ENCODE measurements around the gene TSHR.

Gene TSHR

DNA sequence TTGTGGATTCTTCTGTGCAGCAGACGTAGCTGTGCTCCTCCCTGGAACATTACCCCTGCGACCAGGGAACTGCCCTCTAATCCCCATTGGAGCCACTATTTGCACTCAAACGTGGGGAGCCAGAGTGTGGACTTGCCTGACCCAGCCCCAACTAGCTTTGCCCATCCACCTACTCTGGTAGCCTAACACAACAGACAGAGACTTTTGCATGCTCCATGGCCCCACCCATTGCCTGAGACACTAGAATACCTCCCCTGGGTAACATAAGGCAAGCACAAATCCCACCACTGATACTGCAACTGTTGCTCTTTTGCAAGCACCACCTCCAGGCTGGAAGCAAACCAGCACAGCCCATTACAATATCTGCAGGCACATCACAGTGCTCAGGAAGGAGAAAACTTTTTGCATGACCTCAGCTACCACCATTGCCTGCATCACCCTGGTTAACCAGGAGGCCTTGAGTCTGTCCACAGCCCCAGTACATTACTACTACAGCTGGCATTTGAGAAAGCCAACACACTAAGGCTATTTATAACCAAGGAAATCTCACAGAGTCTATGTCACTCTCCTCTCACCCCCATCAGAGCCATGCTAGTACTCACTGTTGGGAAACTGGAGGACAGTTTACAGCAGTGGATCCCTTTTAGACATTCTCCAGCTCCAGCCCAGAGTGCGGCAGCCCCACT is 28.9 kb upstream of the TSHR start:
- H3K4me3 ChIP-seq (ENCODE audit: low read length) = no peak overlapping the region
- no peak for DNase-seq (ENCODE audit: low read depth)
- TF ChIP-seq, protein P1, sequence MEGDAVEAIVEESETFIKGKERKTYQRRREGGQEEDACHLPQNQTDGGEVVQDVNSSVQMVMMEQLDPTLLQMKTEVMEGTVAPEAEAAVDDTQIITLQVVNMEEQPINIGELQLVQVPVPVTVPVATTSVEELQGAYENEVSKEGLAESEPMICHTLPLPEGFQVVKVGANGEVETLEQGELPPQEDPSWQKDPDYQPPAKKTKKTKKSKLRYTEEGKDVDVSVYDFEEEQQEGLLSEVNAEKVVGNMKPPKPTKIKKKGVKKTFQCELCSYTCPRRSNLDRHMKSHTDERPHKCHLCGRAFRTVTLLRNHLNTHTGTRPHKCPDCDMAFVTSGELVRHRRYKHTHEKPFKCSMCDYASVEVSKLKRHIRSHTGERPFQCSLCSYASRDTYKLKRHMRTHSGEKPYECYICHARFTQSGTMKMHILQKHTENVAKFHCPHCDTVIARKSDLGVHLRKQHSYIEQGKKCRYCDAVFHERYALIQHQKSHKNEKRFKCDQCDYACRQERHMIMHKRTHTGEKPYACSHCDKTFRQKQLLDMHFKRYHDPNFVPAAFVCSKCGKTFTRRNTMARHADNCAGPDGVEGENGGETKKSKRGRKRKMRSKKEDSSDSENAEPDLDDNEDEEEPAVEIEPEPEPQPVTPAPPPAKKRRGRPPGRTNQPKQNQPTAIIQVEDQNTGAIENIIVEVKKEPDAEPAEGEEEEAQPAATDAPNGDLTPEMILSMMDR (conservative IDR thresholded peaks at IDR 0.05; ENCODE audit: low read depth, low read length) = no peak

DNA sequence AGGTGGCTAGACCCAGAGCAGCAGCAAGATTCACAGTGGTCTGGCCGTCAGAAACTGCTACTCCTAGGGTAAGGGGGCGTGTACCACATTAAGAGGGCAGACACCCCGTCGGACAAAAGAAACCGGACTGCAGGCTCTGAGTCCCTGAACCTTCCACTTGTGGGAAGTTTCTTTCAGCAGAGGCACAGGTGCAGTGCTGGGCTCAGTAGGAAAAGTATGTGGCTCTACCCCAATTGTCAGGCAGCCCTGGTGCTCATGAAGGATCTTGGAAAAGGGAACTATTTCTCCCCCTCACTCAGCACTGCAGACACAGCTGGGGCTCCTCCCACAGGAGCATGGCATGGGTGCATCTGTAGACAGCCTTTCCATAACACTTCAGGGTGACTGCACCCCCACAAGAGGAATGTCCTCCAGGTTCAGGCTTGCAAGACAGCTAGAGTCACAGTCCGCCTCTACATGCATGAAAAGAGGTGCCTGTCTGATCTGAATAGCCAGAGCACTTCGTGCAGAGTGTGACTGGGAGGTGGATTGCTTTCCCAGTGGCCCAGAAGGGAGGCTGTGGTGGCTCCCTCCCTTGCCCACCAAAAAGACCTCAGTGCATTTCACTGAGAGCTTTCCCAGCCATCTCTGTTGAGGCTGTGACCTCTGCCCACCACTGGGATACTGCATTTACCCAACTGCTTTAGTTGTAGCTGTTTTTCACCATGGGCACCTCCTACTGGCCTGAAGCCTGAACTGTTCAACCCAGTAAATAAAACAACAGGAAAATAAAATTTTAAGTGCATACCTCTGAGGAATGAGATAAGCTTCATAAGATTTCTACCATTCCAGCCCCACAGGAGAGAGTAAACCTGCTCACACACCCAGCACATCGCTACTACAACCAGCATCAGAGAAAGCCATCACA is 28.1 kb upstream of the TSHR start:
- TF ChIP-seq, protein P1 (conservative IDR thresholded peaks at IDR 0.05; ENCODE audit: low read depth, low read length) = peak; percentile 7
- no peak overlapping the region for H3K4me3 ChIP-seq (ENCODE audit: low read length)
- DNase-seq (ENCODE audit: low read depth) = no peak

DNA sequence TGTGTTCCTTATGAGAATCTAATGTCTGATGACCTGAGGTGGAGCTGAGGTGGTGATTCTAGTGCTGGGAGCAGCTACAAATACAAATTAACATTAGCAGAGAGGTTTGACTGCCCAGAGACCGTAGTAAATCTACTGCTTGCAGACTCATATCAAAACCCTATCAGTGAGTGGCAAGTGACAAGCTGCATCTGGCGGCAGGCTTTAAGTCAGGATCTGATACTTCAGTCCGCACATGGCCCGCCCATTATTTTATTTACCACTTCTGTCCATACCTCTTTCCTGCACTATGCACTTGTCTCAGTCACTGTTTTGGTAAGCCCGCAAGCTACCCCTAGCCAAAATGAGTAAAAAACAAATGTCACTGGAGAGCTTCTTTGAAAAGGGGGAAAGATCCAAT is 25.3 kb upstream of the TSHR start:
- no peak for DNase-seq (ENCODE audit: low read depth)
- H3K4me3 ChIP-seq (ENCODE audit: low read length) = no peak overlapping the region
- TF ChIP-seq, protein P1 (conservative IDR thresholded peaks at IDR 0.05; ENCODE audit: low read depth, low read length) = no peak

DNA sequence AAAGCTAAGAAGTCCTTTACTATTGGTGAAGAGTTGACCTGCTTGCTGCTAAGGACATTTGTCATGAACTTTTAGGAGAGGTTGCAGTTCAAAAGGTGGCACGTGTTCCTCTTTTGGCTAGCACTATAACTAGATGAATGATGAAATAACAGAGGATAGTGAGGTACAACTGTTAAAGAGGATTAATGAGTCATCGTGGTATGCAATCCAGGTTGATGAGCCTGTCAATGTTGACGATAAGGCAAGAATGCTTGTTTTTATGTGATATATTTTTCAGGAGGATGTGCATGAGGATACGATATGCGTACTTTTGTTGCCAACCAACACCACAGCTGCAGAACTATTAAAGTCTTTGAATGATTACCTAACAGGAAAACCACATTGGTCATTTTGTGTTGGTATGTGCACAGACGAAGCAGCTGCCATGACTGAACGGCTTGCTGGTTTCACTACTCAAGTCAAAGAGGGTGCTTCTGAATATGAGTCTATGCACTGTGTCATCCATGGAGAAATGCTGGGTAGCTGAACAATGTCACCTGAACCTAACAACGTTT is 24.5 kb upstream of the TSHR start:
- H3K4me3 ChIP-seq (ENCODE audit: low read length) = no peak overlapping the region
- TF ChIP-seq, protein P1 (conservative IDR thresholded peaks at IDR 0.05; ENCODE audit: low read depth, low read length) = no peak
- DNase-seq (ENCODE audit: low read depth) = peak; percentile 9

DNA sequence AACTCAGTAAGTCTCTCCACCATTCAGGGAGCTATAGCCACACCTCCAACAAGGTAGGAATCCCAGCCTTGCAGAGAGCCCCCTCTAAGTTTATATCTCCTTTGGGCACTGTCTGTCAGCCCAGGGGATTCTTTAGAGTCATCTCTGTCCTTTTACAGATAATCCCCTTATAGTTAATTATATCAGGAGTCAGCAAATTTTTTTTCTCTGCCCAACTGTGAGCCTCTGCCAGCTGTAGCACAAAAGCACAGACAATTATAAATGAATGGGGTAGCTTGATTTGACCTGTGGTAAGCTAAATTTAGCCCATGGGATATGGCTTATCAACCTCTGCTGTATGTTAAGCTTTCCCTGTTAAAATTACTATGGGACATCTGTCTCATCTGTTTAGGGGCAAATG is 22.1 kb upstream of the TSHR start:
- DNase-seq (ENCODE audit: low read depth) = no peak

DNA sequence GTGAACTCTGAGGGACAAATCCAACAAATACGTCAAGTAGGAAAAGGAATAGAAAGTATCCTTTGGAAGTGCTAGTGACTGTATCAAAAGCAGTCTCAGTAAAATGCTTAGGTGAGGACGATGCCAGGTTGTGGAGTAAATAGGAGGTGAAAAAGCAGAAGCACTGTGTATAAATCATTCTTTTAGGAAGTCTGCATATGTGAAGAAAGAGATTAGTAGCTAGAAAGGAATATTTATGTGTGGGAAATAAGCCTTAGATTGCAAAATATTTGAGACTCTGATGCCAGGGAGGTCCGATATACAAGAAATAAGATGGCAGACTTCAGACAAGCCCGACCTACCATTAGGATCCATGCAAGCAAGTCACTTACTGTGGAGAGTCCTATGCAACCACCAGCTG is 21.7 kb upstream of the TSHR start:
- H3K4me3 ChIP-seq (ENCODE audit: low read length) = no peak overlapping the region
- DNase-seq (ENCODE audit: low read depth) = no peak
- TF ChIP-seq, protein P1 (conservative IDR thresholded peaks at IDR 0.05; ENCODE audit: low read depth, low read length) = no peak

More for the DNA sequence above, 22.1 kb upstream of the TSHR start:
- TF ChIP-seq, protein P1 (conservative IDR thresholded peaks at IDR 0.05; ENCODE audit: low read depth, low read length) = no peak
- no peak overlapping the region for H3K4me3 ChIP-seq (ENCODE audit: low read length)

Data from retinal pigment epithelial cell (primary cell).